ENCODE measurements around the gene EPN2.
A peak's percentile ranks its signal among the peaks of the same experiment; 100 is the strongest.
"Not testable (repeated sequence)": the region's sequence is repeated elsewhere in the genome, so short reads cannot be mapped to it uniquely, and the experiment has no call there.

Gene EPN2

GRCh38 chr17:19219384-19219783 is 17.8 kb upstream of the EPN2 start:
- H3K36me3 ChIP-seq (ENCODE audit: insufficient read depth, low read depth, low read length); H3K4me3 ChIP-seq (ENCODE audit: low read length); H3K27me3 ChIP-seq (ENCODE audit: insufficient read depth, low read length); H3K9me3 ChIP-seq (ENCODE audit: insufficient read depth, low read depth, low read length); H3K27ac ChIP-seq (ENCODE audit: low read length); H3K9ac ChIP-seq (ENCODE audit: low read depth, low read length); H3K4me1 ChIP-seq (ENCODE audit: insufficient read depth, low read length): not testable (repeated sequence)

GRCh38 chr17:19220195-19220594 is 17.0 kb upstream of the EPN2 start:
- not testable (repeated sequence) for H3K9me3 ChIP-seq (ENCODE audit: insufficient read depth, low read depth, low read length)

GRCh38 chr17:19226610-19227588 is 10.3 kb upstream of the EPN2 start:
- H3K9ac ChIP-seq (ENCODE audit: low read depth, low read length); H3K36me3 ChIP-seq (ENCODE audit: insufficient read depth, low read depth, low read length); H3K27me3 ChIP-seq (ENCODE audit: insufficient read depth, low read length); H3K4me3 ChIP-seq (ENCODE audit: low read length); H3K9me3 ChIP-seq (ENCODE audit: insufficient read depth, low read depth, low read length); H3K27ac ChIP-seq (ENCODE audit: low read length); H3K4me1 ChIP-seq (ENCODE audit: insufficient read depth, low read length): not testable (repeated sequence)

More at GRCh38 chr17:19220195-19220594, 17.0 kb upstream of the EPN2 start:
- H3K27me3 ChIP-seq (ENCODE audit: insufficient read depth, low read length); H3K9ac ChIP-seq (ENCODE audit: low read depth, low read length); H3K4me3 ChIP-seq (ENCODE audit: low read length); H3K27ac ChIP-seq (ENCODE audit: low read length); H3K4me1 ChIP-seq (ENCODE audit: insufficient read depth, low read length); H3K36me3 ChIP-seq (ENCODE audit: insufficient read depth, low read depth, low read length): not testable (repeated sequence)

GRCh38 chr17:19234676-19235075 is 2.5 kb upstream of the EPN2 start:
- not testable (repeated sequence) for H3K27ac ChIP-seq (ENCODE audit: low read length); H3K27me3 ChIP-seq (ENCODE audit: insufficient read depth, low read length); H3K9ac ChIP-seq (ENCODE audit: low read depth, low read length)

GRCh38 chr17:19236351-19237138 is 621 bp upstream of the EPN2 start:
- H3K4me3 ChIP-seq (ENCODE audit: low read length); H3K27ac ChIP-seq (ENCODE audit: low read length); H3K27me3 ChIP-seq (ENCODE audit: insufficient read depth, low read length); H3K36me3 ChIP-seq (ENCODE audit: insufficient read depth, low read depth, low read length); H3K9ac ChIP-seq (ENCODE audit: low read depth, low read length); H3K4me1 ChIP-seq (ENCODE audit: insufficient read depth, low read length); H3K9me3 ChIP-seq (ENCODE audit: insufficient read depth, low read depth, low read length): not testable (repeated sequence)

More at GRCh38 chr17:19234676-19235075, 2.5 kb upstream of the EPN2 start:
- H3K9me3 ChIP-seq (ENCODE audit: insufficient read depth, low read depth, low read length); H3K4me3 ChIP-seq (ENCODE audit: low read length); H3K4me1 ChIP-seq (ENCODE audit: insufficient read depth, low read length); H3K36me3 ChIP-seq (ENCODE audit: insufficient read depth, low read depth, low read length): not testable (repeated sequence)

- Histone ChIP-seq H3K9me3 (ENCODE audit: insufficient read depth, low read depth, low read length) (no peaks in the 10 kb centered on the region), H3K9ac (ENCODE audit: low read depth, low read length) (peak overlapping the region; percentile 79; the same call in 1 of the 2 replicates), H3K4me1 (ENCODE audit: insufficient read depth, low read length) (peaks cover 4% of the 10 kb centered on the region), H3K4me3 (ENCODE audit: low read length) (peak overlapping the region; percentile 97), H3K36me3 (ENCODE audit: insufficient read depth, low read depth, low read length) (peaks cover 7% of the 10 kb centered on the region; the same call in 1 of the 2 replicates), H3K27me3 (ENCODE audit: insufficient read depth, low read length) (no peaks in the 10 kb centered on the region), H3K27ac (ENCODE audit: low read length) (peak overlapping the region; percentile 17)
These were observed 412 bp downstream of the EPN2 start for GRCh38 chr17:19237389-19238166.

GRCh38 chr17:19238167-19238505 is 970 bp downstream of the EPN2 start:
- H3K27me3 ChIP-seq (ENCODE audit: insufficient read depth, low read length) = no peaks in the 10 kb centered on the region
- H3K4me3 ChIP-seq (ENCODE audit: low read length) = peak overlapping the region; percentile 97
- H3K9ac ChIP-seq (ENCODE audit: low read depth, low read length) = peak overlapping the region; percentile 79; the same call in 1 of the 2 replicates
- peak overlapping the region; percentile 17 for H3K27ac ChIP-seq (ENCODE audit: low read length)
- H3K36me3 ChIP-seq (ENCODE audit: insufficient read depth, low read depth, low read length) = peaks cover 7% of the 10 kb centered on the region; the same call in 1 of the 2 replicates
- peaks cover 4% of the 10 kb centered on the region for H3K4me1 ChIP-seq (ENCODE audit: insufficient read depth, low read length)
- no peaks in the 10 kb centered on the region for H3K9me3 ChIP-seq (ENCODE audit: insufficient read depth, low read depth, low read length)

GRCh38 chr17:19239544-19239943 is 2.4 kb downstream of the EPN2 start:
- Histone ChIP-seq H3K4me3 (ENCODE audit: low read length) (no peak overlapping the region), H3K36me3 (ENCODE audit: insufficient read depth, low read depth, low read length) (peaks cover 7% of the 10 kb centered on the region; the same call in 1 of the 2 replicates), H3K27me3 (ENCODE audit: insufficient read depth, low read length) (no peaks in the 10 kb centered on the region), H3K9ac (ENCODE audit: low read depth, low read length) (no peak overlapping the region), H3K9me3 (ENCODE audit: insufficient read depth, low read depth, low read length) (no peaks in the 10 kb centered on the region), H3K27ac (ENCODE audit: low read length) (no peak overlapping the region), H3K4me1 (ENCODE audit: insufficient read depth, low read length) (peaks cover 7% of the 10 kb centered on the region)

GRCh38 chr17:19242323-19242722 is 5.2 kb downstream of the EPN2 start:
- peaks cover 7% of the 10 kb centered on the region; the same call in 1 of the 2 replicates for H3K36me3 ChIP-seq (ENCODE audit: insufficient read depth, low read depth, low read length)
- peaks cover 7% of the 10 kb centered on the region for H3K4me1 ChIP-seq (ENCODE audit: insufficient read depth, low read length)
- no peaks in the 10 kb centered on the region for H3K27me3 ChIP-seq (ENCODE audit: insufficient read depth, low read length)
- no peak overlapping the region for H3K9ac ChIP-seq (ENCODE audit: low read depth, low read length)
- H3K27ac ChIP-seq (ENCODE audit: low read length) = no peak overlapping the region
- H3K4me3 ChIP-seq (ENCODE audit: low read length) = no peak overlapping the region
- H3K9me3 ChIP-seq (ENCODE audit: insufficient read depth, low read depth, low read length) = no peaks in the 10 kb centered on the region

GRCh38 chr17:19242926-19243325 is 5.8 kb downstream of the EPN2 start:
- H3K4me3 ChIP-seq (ENCODE audit: low read length) = no peak overlapping the region
- H3K9ac ChIP-seq (ENCODE audit: low read depth, low read length) = no peak overlapping the region
- H3K27me3 ChIP-seq (ENCODE audit: insufficient read depth, low read length) = no peaks in the 10 kb centered on the region
- H3K27ac ChIP-seq (ENCODE audit: low read length) = no peak overlapping the region
- no peaks in the 10 kb centered on the region for H3K9me3 ChIP-seq (ENCODE audit: insufficient read depth, low read depth, low read length)
- peaks cover 10% of the 10 kb centered on the region for H3K4me1 ChIP-seq (ENCODE audit: insufficient read depth, low read length)
- H3K36me3 ChIP-seq (ENCODE audit: insufficient read depth, low read depth, low read length) = peaks cover 7% of the 10 kb centered on the region; the same call in 1 of the 2 replicates

GRCh38 chr17:19243838-19244237 is 6.7 kb downstream of the EPN2 start:
- H3K9me3 ChIP-seq (ENCODE audit: insufficient read depth, low read depth, low read length) = no peaks in the 10 kb centered on the region
- H3K36me3 ChIP-seq (ENCODE audit: insufficient read depth, low read depth, low read length) = peaks cover 7% of the 10 kb centered on the region; the same call in 1 of the 2 replicates
- H3K9ac ChIP-seq (ENCODE audit: low read depth, low read length) = no peak overlapping the region
- no peak overlapping the region for H3K4me3 ChIP-seq (ENCODE audit: low read length)
- H3K27ac ChIP-seq (ENCODE audit: low read length) = no peak overlapping the region
- no peaks in the 10 kb centered on the region for H3K27me3 ChIP-seq (ENCODE audit: insufficient read depth, low read length)
- peaks cover 6% of the 10 kb centered on the region for H3K4me1 ChIP-seq (ENCODE audit: insufficient read depth, low read length)
